Measurements from ENCODE around the gene STK25.

STK25 gene

GRCh38 chr2:241539616-241540374, 31.4 kb upstream of the STK25 start:
- DNase-seq (ENCODE audit: low spot score): no peak
- Histone ChIP-seq H3K27ac (peak overlapping the region in 1 of 2 donors; percentile 51), H3K4me3 (no peak overlapping the region)
- TF ChIP-seq CTCF (IDR thresholded peaks at IDR 0.05): no peak

- H3K4me3 ChIP-seq: no peak overlapping the region
- DNase-seq (ENCODE audit: low spot score): no peak
- no peak for TF ChIP-seq CTCF (IDR thresholded peaks at IDR 0.05)
- no peak overlapping the region for H3K27ac ChIP-seq
These were observed 30.6 kb upstream of the STK25 start for GRCh38 chr2:241538838-241539615.

DNA sequence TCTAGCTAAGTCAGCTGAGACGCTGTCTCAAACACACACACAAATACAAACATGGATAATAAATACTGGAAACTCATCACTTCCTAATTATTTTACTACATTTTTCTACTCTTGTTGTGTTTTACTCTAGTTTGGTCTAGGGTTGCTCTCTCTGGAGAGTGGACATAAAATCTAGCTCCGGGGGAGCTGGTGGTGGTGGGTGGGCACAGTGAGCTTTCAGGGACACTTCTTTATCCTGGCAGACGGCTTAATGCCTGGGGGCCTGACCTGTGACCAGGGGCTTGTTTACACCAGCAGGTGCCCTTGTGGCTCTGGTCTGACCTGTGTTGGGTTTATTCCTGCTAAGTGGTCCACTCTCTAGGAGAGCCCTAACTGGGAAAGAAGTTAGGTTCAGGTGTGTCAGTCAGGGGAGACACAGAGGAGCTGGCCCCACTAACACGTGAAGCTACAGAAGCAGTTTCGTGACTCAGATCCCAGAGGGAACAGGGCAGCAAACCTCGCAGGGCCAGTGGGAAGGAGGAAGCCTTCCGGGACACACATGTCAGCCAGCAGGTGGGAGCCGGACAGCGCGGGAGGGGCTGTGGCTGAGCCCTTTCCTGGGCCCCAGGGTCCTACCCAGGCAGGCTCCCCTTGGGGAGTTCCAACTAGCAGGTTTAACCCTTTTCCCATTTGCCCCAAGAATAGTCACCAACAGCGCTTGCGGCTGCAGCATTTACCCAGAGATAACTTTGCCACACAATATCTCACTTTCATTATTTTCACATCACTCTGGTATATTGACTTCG, 27.7 kb upstream of the STK25 start:
- H3K4me3 ChIP-seq: no peak overlapping the region
- DNase-seq (ENCODE audit: low spot score): no peak
- no peak overlapping the region for H3K27ac ChIP-seq
- no peak for TF ChIP-seq CTCF (IDR thresholded peaks at IDR 0.05)

GRCh38 chr2:241534701-241535375, 26.5 kb upstream of the STK25 start:
- H3K4me3 ChIP-seq: no peak overlapping the region
- no peak for DNase-seq (ENCODE audit: low spot score)

GRCh38 chr2:241534293-241534692, 25.9 kb upstream of the STK25 start:
- no peak overlapping the region for H3K4me3 ChIP-seq
- DNase-seq (ENCODE audit: low spot score): no peak
- no peak for TF ChIP-seq CTCF (IDR thresholded peaks at IDR 0.05)
- H3K27ac ChIP-seq: no peak overlapping the region

More at GRCh38 chr2:241534701-241535375, 26.5 kb upstream of the STK25 start:
- no peak for TF ChIP-seq CTCF (IDR thresholded peaks at IDR 0.05)
- H3K27ac ChIP-seq: no peak overlapping the region

GRCh38 chr2:241532733-241533601, 24.6 kb upstream of the STK25 start:
- Histone ChIP-seq H3K27ac (no peak overlapping the region), H3K4me3 (no peak overlapping the region)
- no peak for DNase-seq (ENCODE audit: low spot score)
- TF ChIP-seq CTCF (IDR thresholded peaks at IDR 0.05): no peak
